H4 (cell line): Measurements from ENCODE around the gene MYRIP. TPM values are rescaled to one million over a fixed set of nuclear protein-coding genes. Genes with fewer than 3 reads are reported as not detected.

Experiments
- DNase-seq: peaks from one replicate; pipeline ENCODE4 v3.0.0-alpha.2; 2015; ENCODE audit warnings: low spot score
- total RNA-seq: library from RNA; depleted of rRNA; stranded (reverse); fragments of >200 nt; shearing (Covaris generic); gene quantifications from 2 replicates; pipeline ENCODE4 v1.2.3, GENCODE V29; 2014

The MYRIP gene
- total RNA-seq, 1 experiment from 2014 or later, result not detected

GRCh38 chr3:39905788-39906187 is 96.4 kb downstream of the MYRIP start:
- no peak for DNase-seq

- DNase-seq, result no peak
These were observed 98.6 kb downstream of the MYRIP start for GRCh38 chr3:39907981-39908380.

GRCh38 chr3:39910135-39910534 is 100.7 kb downstream of the MYRIP start:
- no peak for DNase-seq

GRCh38 chr3:39910826-39911464 is 101.5 kb downstream of the MYRIP start:
- no peak for DNase-seq

GRCh38 chr3:39911465-39912309 is 102.3 kb downstream of the MYRIP start:
- no peak for DNase-seq

GRCh38 chr3:39915027-39915426 is 105.6 kb downstream of the MYRIP start:
- DNase-seq, result no peak

GRCh38 chr3:39917065-39917773 is 107.8 kb downstream of the MYRIP start:
- no peak for DNase-seq

- DNase-seq, result no peak
These were observed 109.9 kb downstream of the MYRIP start for GRCh38 chr3:39919281-39919680.

- DNase-seq, result no peak
These were observed 110.9 kb downstream of the MYRIP start for GRCh38 chr3:39920271-39920670.

- no peak for DNase-seq
These were observed 118.1 kb downstream of the MYRIP start for GRCh38 chr3:39927479-39927878.

- no peak for DNase-seq
These were observed 124.7 kb downstream of the MYRIP start for GRCh38 chr3:39933986-39934693.

GRCh38 chr3:39934696-39935095 is 125.3 kb downstream of the MYRIP start:
- no peak for DNase-seq

GRCh38 chr3:39935261-39935660 is 125.9 kb downstream of the MYRIP start:
- DNase-seq, result no peak

GRCh38 chr3:39936848-39937247 is 127.4 kb downstream of the MYRIP start:
- no peak for DNase-seq

GRCh38 chr3:39937315-39937714 is 127.9 kb downstream of the MYRIP start:
- DNase-seq, result no peak

- DNase-seq, result no peak
These were observed 128.5 kb downstream of the MYRIP start for GRCh38 chr3:39937874-39938273.

- no peak for DNase-seq
These were observed 132.5 kb downstream of the MYRIP start for GRCh38 chr3:39941931-39942330.

- no peak for DNase-seq
These were observed 151.2 kb downstream of the MYRIP start for GRCh38 chr3:39960515-39961191.

- no peak for DNase-seq
These were observed 151.8 kb downstream of the MYRIP start for GRCh38 chr3:39961230-39961629.

GRCh38 chr3:39962581-39962980 is 153.2 kb downstream of the MYRIP start:
- DNase-seq, result no peak

GRCh38 chr3:39965461-39965860 is 156.1 kb downstream of the MYRIP start:
- DNase-seq, result no peak
